Astrocyte (in vitro differentiated cells and primary cell): ENCODE measurements around the gene RNF223. TPM values are rescaled to one million over a fixed set of nuclear protein-coding genes. Genes with fewer than 3 reads are reported as not detected.
A peak's percentile ranks its signal among the peaks of the same experiment; 100 is the strongest.
"Not testable (repeated sequence)": the region's sequence is repeated elsewhere in the genome, so short reads cannot be mapped to it uniquely, and the experiment has no call there.

Experiments
- DNase-seq: peaks from one replicate; pipeline ENCODE4 v3.0.0-alpha.2; 2010; ENCODE audit warnings: low read depth
- FAIRE-seq: peaks from 2 replicates; lab custom pipeline; 2011; peaks lifted over from hg19 to GRCh38; lab: Jason Lieb, UNC
- H2AFZ ChIP-seq: 2 replicates; pipeline ENCODE4 v1.6.0; 2012; ENCODE audit warnings: low read depth, low read length, inconsistent platforms
- H3K27ac ChIP-seq: 2 replicates; pipeline ENCODE4 v1.5.1; 2011; ENCODE audit warnings: low read depth, low read length, inconsistent platforms
- H3K27me3 ChIP-seq: 2 replicates; pipeline ENCODE4 v1.6.0; 2011; ENCODE audit warnings: low read length, inconsistent platforms; ENCODE audit not compliant: insufficient read depth
- H3K36me3 ChIP-seq: 2 replicates; pipeline ENCODE4 v1.5.1; 2011; ENCODE audit warnings: low read length, inconsistent platforms; ENCODE audit not compliant: insufficient read depth
- H3K4me1 ChIP-seq: 2 replicates; pipeline ENCODE4 v1.5.1; 2011; ENCODE audit warnings: low read length, inconsistent platforms; ENCODE audit not compliant: insufficient read depth
- H3K4me2 ChIP-seq: 2 replicates; pipeline ENCODE4 v1.6.0; 2012; ENCODE audit warnings: low read length, inconsistent platforms
- H3K4me3 ChIP-seq: 2 replicates; pipeline ENCODE4 v1.5.1; 2011; ENCODE audit warnings: low read depth, mild to moderate bottlenecking, low read length, inconsistent platforms; ENCODE audit not compliant: insufficient read depth
- H3K79me2 ChIP-seq: 2 replicates; pipeline ENCODE4 v1.6.0; 2012; ENCODE audit warnings: mild to moderate bottlenecking, low read length, inconsistent platforms; ENCODE audit not compliant: insufficient read depth
- H3K9ac ChIP-seq: 2 replicates; pipeline ENCODE4 v1.6.0; 2012; ENCODE audit warnings: mild to moderate bottlenecking, low read length, inconsistent platforms
- H3K9me3 ChIP-seq: 2 replicates; pipeline ENCODE4 v1.5.1; 2012; ENCODE audit warnings: low read depth, mild to moderate bottlenecking, low read length, inconsistent platforms; ENCODE audit not compliant: insufficient read depth
- H4K20me1 ChIP-seq: 2 replicates; pipeline ENCODE4 v1.6.0; 2012; ENCODE audit warnings: low read length, inconsistent platforms; ENCODE audit not compliant: insufficient read depth
- H3K27ac Mint-ChIP-seq: one replicate; pipeline ENCODE4 v1.8.0; 2021; ENCODE audit warnings: mild to moderate bottlenecking, mixed read lengths; ENCODE audit not compliant: unreplicated experiment
- H3K27me3 Mint-ChIP-seq: one replicate; pipeline ENCODE4 v1.8.0; 2021; ENCODE audit warnings: low read depth, mixed read lengths; ENCODE audit not compliant: unreplicated experiment
- H3K36me3 Mint-ChIP-seq: one replicate; pipeline ENCODE4 v1.8.0; 2021; ENCODE audit warnings: low read depth, mixed read lengths; ENCODE audit not compliant: unreplicated experiment
- H3K4me1 Mint-ChIP-seq: one replicate; pipeline ENCODE4 v1.8.0; 2021; ENCODE audit warnings: low read depth, mixed read lengths; ENCODE audit not compliant: unreplicated experiment
- H3K4me3 Mint-ChIP-seq: one replicate; pipeline ENCODE4 v1.8.0; 2021; ENCODE audit warnings: mild to moderate bottlenecking, moderate library complexity, mixed read lengths; ENCODE audit not compliant: unreplicated experiment
- H3K9me3 Mint-ChIP-seq: one replicate; pipeline ENCODE4 v1.8.0; 2021; ENCODE audit warnings: mild to moderate bottlenecking, mixed read lengths; ENCODE audit not compliant: unreplicated experiment
- CTCF ChIP-seq: IDR thresholded peaks from 2 replicates; pipeline ENCODE4 v1.5.1; 2011; ENCODE audit warnings: low read depth, mild to moderate bottlenecking, inconsistent platforms, low read length, moderate library complexity; ENCODE audit not compliant: insufficient read depth
- EZH2 ChIP-seq: IDR thresholded peaks from 2 replicates; pipeline ENCODE4 v1.6.1; 2012; ENCODE audit warnings: mild to moderate bottlenecking, low read length, inconsistent platforms; ENCODE audit not compliant: insufficient read depth
- total RNA-seq: library from RNA; stranded (reverse); gene quantifications from 2 replicates; pipeline ENCODE4 v1.2.1, GENCODE V29; 2021

The RNF223 gene
- total RNA-seq, 1 donor from 2014 or later, result 0.18 TPM

- DNase-seq, result no peak
- H3K9me3 ChIP-seq, result no peaks in the 10 kb centered on the region
- peak overlapping the region; percentile 82 for H3K4me2 ChIP-seq
- H2AFZ ChIP-seq, result no peak overlapping the region
- peaks cover 4% of the 10 kb centered on the region for H3K36me3 Mint-ChIP-seq
- H3K27me3 Mint-ChIP-seq, result no peaks in the 10 kb centered on the region
- TF ChIP-seq CTCF (no peak), EZH2 (no peak)
- H3K36me3 ChIP-seq, result no peaks in the 10 kb centered on the region
- peak overlapping the region; percentile 48 for H3K9ac ChIP-seq
- no peak overlapping the region for H3K27ac ChIP-seq
- H3K4me1 ChIP-seq, result peaks cover 5% of the 10 kb centered on the region
- peaks cover 15% of the 10 kb centered on the region for H3K4me1 Mint-ChIP-seq
- no peaks in the 10 kb centered on the region for H3K27me3 ChIP-seq
- H3K4me3 ChIP-seq, result no peak overlapping the region
- peaks cover 84% of the 10 kb centered on the region for H4K20me1 ChIP-seq
- no peaks in the 10 kb centered on the region for H3K9me3 Mint-ChIP-seq
- no peak for FAIRE-seq
- peaks cover 9% of the 10 kb centered on the region for H3K79me2 ChIP-seq
- peak overlapping the region; percentile 75 for H3K4me3 Mint-ChIP-seq
- peak overlapping the region; percentile 94 for H3K27ac Mint-ChIP-seq
Measured at GRCh38 chr1:1032424-1032823, 41.7 kb downstream of the RNF223 start.

DNA sequence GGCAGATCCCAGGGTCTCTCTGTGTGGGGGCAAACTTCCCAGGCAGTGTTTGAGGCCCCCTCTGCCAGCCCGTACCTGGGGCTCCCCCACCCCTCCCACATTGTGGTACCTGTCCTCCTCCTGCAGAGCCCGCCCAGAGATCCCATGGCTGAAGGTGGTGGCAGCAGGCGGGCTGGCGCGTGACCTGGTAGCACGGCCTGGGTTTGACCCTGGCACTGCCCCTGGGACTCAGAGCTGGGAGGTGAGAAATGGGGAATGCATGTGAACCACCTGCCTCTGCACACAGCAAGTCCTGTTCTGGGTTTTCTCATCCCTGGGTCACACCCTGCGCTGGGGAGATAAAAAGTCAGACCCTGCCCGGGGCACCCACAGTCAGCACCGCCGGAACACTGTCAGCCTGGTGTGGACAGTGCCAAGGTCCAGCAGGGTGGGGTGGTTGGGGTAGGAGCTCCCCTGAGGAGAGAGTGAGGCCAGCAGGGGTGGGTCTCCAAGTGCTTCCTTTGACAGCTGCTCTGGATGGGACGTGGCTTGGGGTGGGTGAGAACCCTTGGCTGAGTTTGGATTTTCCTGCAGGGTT is 42.4 kb downstream of the RNF223 start:
- no peak for DNase-seq
- Histone ChIP-seq H3K4me3 (no peak overlapping the region), H4K20me1 (peaks cover 84% of the 10 kb centered on the region), H3K36me3 (no peaks in the 10 kb centered on the region), H3K9ac (no peak overlapping the region), H3K4me2 (no peak overlapping the region), H3K9me3 (no peaks in the 10 kb centered on the region), H2AFZ (no peak overlapping the region), H3K27ac (no peak overlapping the region), H3K4me1 (peaks cover 5% of the 10 kb centered on the region), H3K79me2 (peaks cover 16% of the 10 kb centered on the region), H3K27me3 (no peaks in the 10 kb centered on the region)
- TF ChIP-seq CTCF (no peak), EZH2 (no peak)
- peaks cover 6% of the 10 kb centered on the region for H3K36me3 Mint-ChIP-seq
- FAIRE-seq, result no peak
- peak overlapping the region; percentile 94 for H3K27ac Mint-ChIP-seq
- H3K4me3 Mint-ChIP-seq, result peak overlapping the region; percentile 75
- H3K9me3 Mint-ChIP-seq, result no peaks in the 10 kb centered on the region
- H3K4me1 Mint-ChIP-seq, result peaks cover 15% of the 10 kb centered on the region
- H3K27me3 Mint-ChIP-seq, result no peaks in the 10 kb centered on the region

DNA sequence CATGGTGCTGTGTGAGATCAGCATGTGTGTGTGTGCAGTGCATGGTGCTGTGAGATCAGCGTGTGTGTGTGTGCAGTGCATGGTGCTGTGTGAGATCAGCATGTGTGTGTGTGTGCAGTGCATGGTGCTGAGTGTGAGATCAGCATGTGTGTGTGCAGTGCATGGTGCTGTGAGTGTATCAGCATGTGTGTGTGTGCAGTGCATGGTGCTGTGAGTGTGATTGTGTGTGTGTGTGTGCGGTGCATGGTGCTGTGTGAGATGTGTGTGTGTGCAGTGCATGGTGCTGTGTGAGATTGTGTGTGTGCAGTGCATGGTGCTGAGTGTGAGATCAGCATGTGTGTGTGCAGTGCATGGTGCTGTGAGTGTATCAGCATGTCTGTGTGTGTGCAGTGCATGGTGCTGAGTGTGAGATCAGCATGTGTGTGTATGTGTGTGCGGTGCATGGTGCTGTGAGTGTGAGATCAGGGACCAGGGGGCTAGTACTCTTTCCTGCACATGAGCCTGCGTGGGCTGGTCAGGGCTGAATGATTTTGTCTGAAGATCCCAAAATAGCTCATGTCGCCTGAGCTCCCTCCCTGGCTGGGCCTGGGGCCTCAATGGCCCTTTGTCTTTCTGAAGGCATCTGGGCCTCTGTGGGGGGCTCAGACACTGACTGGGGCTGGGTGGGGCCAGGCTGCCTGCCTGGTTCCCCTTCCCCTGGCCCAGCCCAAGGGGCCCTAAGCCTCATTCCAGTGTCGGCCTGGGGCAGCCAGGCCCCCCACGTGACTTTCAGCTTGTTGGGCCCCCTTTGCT is 43.0 kb downstream of the RNF223 start:
- peaks cover 15% of the 10 kb centered on the region for H3K4me1 Mint-ChIP-seq
- not testable (repeated sequence) for H3K36me3 Mint-ChIP-seq, H3K27ac ChIP-seq, H3K36me3 ChIP-seq, H3K4me1 ChIP-seq, H3K9ac ChIP-seq, H3K9me3 ChIP-seq, H3K4me3 Mint-ChIP-seq, FAIRE-seq, H3K9me3 Mint-ChIP-seq, H2AFZ ChIP-seq, DNase-seq, H3K4me3 ChIP-seq, H3K27me3 ChIP-seq, H3K27ac Mint-ChIP-seq, H3K27me3 Mint-ChIP-seq
- Histone ChIP-seq H3K79me2 (peaks cover 23% of the 10 kb centered on the region), H4K20me1 (peaks cover 84% of the 10 kb centered on the region), H3K4me2 (peak overlapping the region; percentile 11)
